Activated naive CD4-positive, alpha-beta T cell treated with anti-CD3 and anti-CD28 coated beads for 36 hours (primary cell): ENCODE results near the gene MGST2. TPM values are rescaled to one million over a fixed set of nuclear protein-coding genes. Genes with fewer than 3 reads are reported as not detected.
"Not testable (repeated sequence)": the region's sequence is repeated elsewhere in the genome, so short reads cannot be mapped to it uniquely, and the experiment has no call there.

Experiments used
- CTCF ChIA-PET: fragments of 350-600 bp; sonication (Branson Sonifier 250); formaldehyde crosslinking; loops from one replicate; lab custom pipeline; 2021; ENCODE audit warnings: antibody characterized with exemption; lab: Charles Lee
- DNase-seq: peaks from one replicate; pipeline ENCODE4 v3.0.0-alpha.2; 2020
- H3K27ac Mint-ChIP-seq: one replicate; pipeline ENCODE4 v1.8.0; 2021; ENCODE audit warnings: mild to moderate bottlenecking, mixed read lengths
- H3K27me3 Mint-ChIP-seq: one replicate; pipeline ENCODE4 v1.8.0; 2021; ENCODE audit warnings: low read depth, mixed read lengths
- H3K36me3 Mint-ChIP-seq: one replicate; pipeline ENCODE4 v1.8.0; 2021; ENCODE audit warnings: low read depth, mixed read lengths
- H3K4me1 Mint-ChIP-seq: one replicate; pipeline ENCODE4 v1.8.0; 2021; ENCODE audit warnings: low read depth, mixed read lengths
- H3K4me3 Mint-ChIP-seq: one replicate; pipeline ENCODE4 v1.8.0; 2021; ENCODE audit warnings: mild to moderate bottlenecking, moderate library complexity, mixed read lengths
- H3K9me3 Mint-ChIP-seq: one replicate; pipeline ENCODE4 v1.8.0; 2021; ENCODE audit warnings: mixed read lengths
- intact Hi-C: fragments of 100-400 bp; cut with micrococcal nuclease; formaldehyde crosslinking; loops from one replicate; pipeline ENCODE4 v1.15.1; 2023
- total RNA-seq, 2 experiments: library from RNA; stranded (reverse); gene quantifications; one replicate each; pipeline ENCODE4 v1.2.3, GENCODE V29; 2021

The MGST2 gene
- total RNA-seq, 2 experiments from 2014 or later = 5.4 to 6.2 TPM

- CTCF ChIA-PET = interaction anchor here (0.6 to 2.2 kb wide), 4 partner anchors 8 to 282 kb away, joined by 3 to 13 read pairs (median 4); no protein-coding TSS in a partner anchor
- not testable (repeated sequence) for H3K36me3 Mint-ChIP-seq
Observed at GRCh38 chr4:139698167-139698925, 32.7 kb downstream of the MGST2 start.

DNA sequence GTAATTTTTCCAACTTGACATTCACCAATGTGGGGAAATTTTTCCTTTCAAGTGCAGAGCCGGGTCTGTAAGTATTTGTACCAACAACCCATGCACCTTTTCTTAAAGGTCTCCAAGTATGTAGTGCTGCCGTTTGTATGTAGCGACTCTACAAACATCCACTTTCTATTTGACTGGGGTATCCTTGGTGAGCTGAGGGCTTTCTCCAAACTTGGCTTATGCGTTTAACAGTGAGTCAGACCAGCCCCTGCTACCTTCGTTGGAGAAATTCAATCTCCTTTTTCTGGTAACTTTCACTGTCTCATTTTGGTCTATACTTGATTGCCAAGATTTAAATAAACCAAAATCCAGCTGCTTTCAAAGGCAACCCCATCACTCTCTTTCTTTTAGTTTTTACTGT is 34.9 kb downstream of the MGST2 start:
- CTCF ChIA-PET = interaction anchor here (0.5 kb wide), 1 partner anchor 153 kb away, joined by 3 read pairs; no protein-coding TSS in a partner anchor

More at GRCh38 chr4:139698167-139698925, 32.7 kb downstream of the MGST2 start:
- intact Hi-C loops, H3K9me3 Mint-ChIP-seq, H3K27me3 Mint-ChIP-seq, DNase-seq, H3K27ac Mint-ChIP-seq, H3K4me3 Mint-ChIP-seq, H3K4me1 Mint-ChIP-seq: not testable (repeated sequence)

GRCh38 chr4:139704915-139705485 is 39.4 kb downstream of the MGST2 start:
- intact Hi-C loops = loop anchor here (1.0 kb wide), 1 partner anchor 48 kb away; no protein-coding TSS in a partner anchor
- DNase-seq = no peak
- Mint-ChIP-seq H3K4me1 (no peaks in the 10 kb centered on the region), H3K27ac (no peak overlapping the region), H3K9me3 (peaks cover 5% of the 10 kb centered on the region), H3K27me3 (peaks cover 3% of the 10 kb centered on the region), H3K4me3 (no peak overlapping the region), H3K36me3 (no peaks in the 10 kb centered on the region)
- CTCF ChIA-PET = interaction anchor here (0.7 to 2.9 kb wide), 12 partner anchors 8 to 1013 kb away, joined by 3 to 20 read pairs (median 4); partner anchors contain the start of gene MGST2

More for the DNA sequence above, 34.9 kb downstream of the MGST2 start:
- intact Hi-C loops = no loop called here
- Mint-ChIP-seq H3K27ac (no peak overlapping the region), H3K4me1 (no peaks in the 10 kb centered on the region), H3K27me3 (peaks cover 5% of the 10 kb centered on the region), H3K4me3 (no peak overlapping the region), H3K9me3 (peaks cover 1% of the 10 kb centered on the region), H3K36me3 (no peaks in the 10 kb centered on the region)
- no peak for DNase-seq

DNA sequence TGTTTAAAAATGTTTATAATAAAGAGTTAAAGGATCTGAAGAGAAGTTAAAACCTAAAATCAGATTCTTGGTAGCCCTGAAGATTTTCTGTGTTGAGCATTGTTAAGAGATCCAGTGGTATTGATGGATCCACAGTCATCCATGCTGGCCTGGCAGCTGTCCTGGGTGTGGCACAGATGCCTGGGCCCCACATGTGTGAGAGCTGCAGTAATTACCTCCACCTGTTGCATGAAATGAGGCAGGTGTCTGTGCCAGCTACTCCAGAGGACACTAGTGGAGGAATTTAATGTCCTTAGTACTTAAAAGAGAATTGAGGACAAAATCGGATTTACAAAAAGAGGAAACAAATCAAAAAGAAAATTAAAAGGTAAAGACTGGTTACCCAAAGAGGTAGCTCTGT is 44.0 kb downstream of the MGST2 start:
- intact Hi-C loops = no loop called here

DNA sequence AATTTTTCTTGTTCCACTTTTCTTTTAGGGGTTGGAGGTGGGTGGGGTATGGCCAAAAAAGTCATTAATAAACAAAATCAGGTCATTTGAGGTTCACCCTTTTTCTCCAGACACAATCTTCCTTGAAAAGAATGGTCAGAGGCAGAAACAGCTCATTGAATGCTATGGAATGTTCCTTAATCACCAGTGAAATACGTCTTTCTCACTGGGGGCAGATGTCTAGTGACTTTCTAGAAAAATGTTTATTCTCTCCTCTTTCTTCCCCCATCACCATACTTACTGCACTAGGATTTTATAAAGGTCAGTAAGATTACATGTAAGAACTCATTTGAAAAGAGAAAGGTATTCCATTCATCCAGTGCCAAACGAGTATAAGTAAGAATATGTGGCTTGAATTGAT is 44.5 kb downstream of the MGST2 start:
- H3K27ac Mint-ChIP-seq = no peak overlapping the region
- CTCF ChIA-PET = interaction anchor here (0.6 to 0.8 kb wide), 2 partner anchors 248 to 927 kb away, joined by 3 read pairs; no protein-coding TSS in a partner anchor

More for the DNA sequence above, 44.0 kb downstream of the MGST2 start:
- no peaks in the 10 kb centered on the region for H3K4me1 Mint-ChIP-seq
- H3K36me3 Mint-ChIP-seq = no peaks in the 10 kb centered on the region
- DNase-seq = no peak
- peaks cover 5% of the 10 kb centered on the region for H3K9me3 Mint-ChIP-seq
- CTCF ChIA-PET = interaction anchor here (0.6 kb wide), 1 partner anchor 927 kb away, joined by 3 read pairs; no protein-coding TSS in a partner anchor
- no peaks in the 10 kb centered on the region for H3K27me3 Mint-ChIP-seq
- no peak overlapping the region for H3K27ac Mint-ChIP-seq
- no peak overlapping the region for H3K4me3 Mint-ChIP-seq

DNA sequence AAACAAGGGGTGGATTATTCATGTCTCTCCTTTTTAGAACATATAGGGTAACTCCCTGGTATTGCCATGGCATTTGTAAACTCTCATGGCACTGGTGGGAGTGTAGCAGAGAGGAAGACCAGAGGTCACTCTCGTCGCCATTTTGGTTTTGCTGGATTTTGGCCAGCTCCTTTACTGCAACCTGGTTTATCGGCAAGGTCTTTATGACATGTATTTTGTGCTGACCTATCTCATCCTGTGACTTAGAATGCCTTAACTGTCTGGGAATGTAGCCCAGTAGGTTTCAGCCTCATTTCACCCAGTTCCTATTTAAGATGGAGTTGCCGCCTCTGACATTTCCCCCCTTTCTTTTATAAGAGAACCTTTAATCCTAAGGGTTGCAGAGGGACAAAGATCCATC is 45.8 kb downstream of the MGST2 start:
- Mint-ChIP-seq H3K27me3 (no peaks in the 10 kb centered on the region), H3K27ac (no peak overlapping the region), H3K9me3 (peaks cover 5% of the 10 kb centered on the region), H3K4me3 (no peak overlapping the region), H3K36me3 (no peaks in the 10 kb centered on the region), H3K4me1 (no peaks in the 10 kb centered on the region)
- intact Hi-C loops = no loop called here
- CTCF ChIA-PET = interaction anchor here (1.4 kb wide), 1 partner anchor 61 kb away, joined by 3 read pairs; no protein-coding TSS in a partner anchor
- DNase-seq = no peak

More for the DNA sequence above, 44.5 kb downstream of the MGST2 start:
- intact Hi-C loops = no loop called here
- no peaks in the 10 kb centered on the region for H3K27me3 Mint-ChIP-seq
- peaks cover 5% of the 10 kb centered on the region for H3K9me3 Mint-ChIP-seq
- H3K4me3 Mint-ChIP-seq = no peak overlapping the region
- H3K36me3 Mint-ChIP-seq = no peaks in the 10 kb centered on the region
- no peaks in the 10 kb centered on the region for H3K4me1 Mint-ChIP-seq
- DNase-seq = no peak

DNA sequence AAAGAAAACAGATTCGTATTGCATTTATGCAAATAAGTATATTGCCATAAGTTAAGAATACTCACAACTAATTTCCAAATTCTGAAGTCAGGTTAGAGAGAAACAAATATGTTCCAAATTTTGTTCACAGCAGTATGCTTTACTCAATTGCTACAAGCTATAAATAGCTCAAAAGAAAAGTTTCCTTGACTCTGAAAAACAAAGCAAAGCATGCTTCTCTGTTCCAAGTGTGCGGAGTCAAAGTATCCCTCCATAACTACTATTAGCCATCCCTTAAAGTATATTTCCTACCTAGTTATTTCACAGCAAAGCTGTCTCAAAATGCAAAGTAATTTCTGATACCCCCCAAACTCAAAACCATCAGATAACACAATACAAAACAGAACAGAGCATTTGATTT is 47.3 kb downstream of the MGST2 start:
- no peaks in the 10 kb centered on the region for H3K36me3 Mint-ChIP-seq
- H3K4me3 Mint-ChIP-seq = no peak overlapping the region
- DNase-seq = no peak
- H3K4me1 Mint-ChIP-seq = no peaks in the 10 kb centered on the region
- no peaks in the 10 kb centered on the region for H3K27me3 Mint-ChIP-seq
- CTCF ChIA-PET = interaction anchor here (0.6 to 1.4 kb wide), 2 partner anchors 62 to 226 kb away, joined by 3 read pairs; no protein-coding TSS in a partner anchor
- no peak overlapping the region for H3K27ac Mint-ChIP-seq
- H3K9me3 Mint-ChIP-seq = peaks cover 4% of the 10 kb centered on the region
- intact Hi-C loops = no loop called here

DNA sequence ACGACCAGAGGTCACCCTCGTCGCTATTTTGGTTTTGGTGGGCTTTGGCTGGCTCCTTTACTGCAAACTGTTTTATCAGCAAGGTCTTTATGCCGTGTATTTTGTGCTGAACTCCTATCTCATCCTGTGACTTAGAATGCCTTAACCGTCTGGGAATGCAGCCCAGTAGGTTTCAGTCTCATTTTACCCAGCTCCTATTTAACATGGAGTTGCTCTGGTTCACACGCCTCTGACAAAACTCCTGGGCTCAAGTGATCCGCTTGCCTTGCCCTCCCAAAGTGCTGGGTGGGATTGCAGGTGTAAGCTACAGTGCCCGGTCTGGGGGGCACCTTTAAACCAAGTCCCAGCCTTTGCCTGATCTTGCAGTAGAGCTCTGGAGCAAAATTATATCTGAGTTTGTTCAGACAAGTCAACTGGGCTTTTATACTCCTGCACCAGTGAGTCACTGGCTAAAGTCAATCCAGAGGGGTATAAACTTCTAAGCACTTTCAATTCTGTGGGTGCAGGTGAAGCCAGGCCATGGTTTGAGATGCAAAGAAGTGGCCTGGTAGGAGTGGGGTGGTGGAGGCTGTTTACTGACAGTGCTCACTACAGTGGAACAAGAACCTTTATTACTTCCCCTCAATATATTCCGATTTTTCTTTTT is 50.2 kb downstream of the MGST2 start:
- Mint-ChIP-seq H3K36me3 (no peaks in the 10 kb centered on the region), H3K4me3 (no peak overlapping the region), H3K4me1 (no peaks in the 10 kb centered on the region), H3K9me3 (no peaks in the 10 kb centered on the region), H3K27me3 (no peaks in the 10 kb centered on the region), H3K27ac (no peak overlapping the region)
- intact Hi-C loops = no loop called here
- CTCF ChIA-PET = no interaction called here
- no peak for DNase-seq

GRCh38 chr4:139718358-139718757 is 52.7 kb downstream of the MGST2 start:
- CTCF ChIA-PET = no interaction called here
- intact Hi-C loops = no loop called here
- no peak for DNase-seq
- no peaks in the 10 kb centered on the region for H3K9me3 Mint-ChIP-seq
- H3K4me3 Mint-ChIP-seq = no peak overlapping the region
- no peak overlapping the region for H3K27ac Mint-ChIP-seq
- no peaks in the 10 kb centered on the region for H3K4me1 Mint-ChIP-seq
- no peaks in the 10 kb centered on the region for H3K36me3 Mint-ChIP-seq
- H3K27me3 Mint-ChIP-seq = no peaks in the 10 kb centered on the region

GRCh38 chr4:139718833-139719232 is 53.2 kb downstream of the MGST2 start:
- Mint-ChIP-seq H3K27ac (no peak overlapping the region), H3K4me1 (no peaks in the 10 kb centered on the region), H3K36me3 (no peaks in the 10 kb centered on the region), H3K27me3 (no peaks in the 10 kb centered on the region), H3K4me3 (no peak overlapping the region), H3K9me3 (no peaks in the 10 kb centered on the region)
- DNase-seq = no peak
- CTCF ChIA-PET = interaction anchor here (1.2 kb wide), 1 partner anchor 13 kb away, joined by 3 read pairs; no protein-coding TSS in a partner anchor
- intact Hi-C loops = no loop called here

DNA sequence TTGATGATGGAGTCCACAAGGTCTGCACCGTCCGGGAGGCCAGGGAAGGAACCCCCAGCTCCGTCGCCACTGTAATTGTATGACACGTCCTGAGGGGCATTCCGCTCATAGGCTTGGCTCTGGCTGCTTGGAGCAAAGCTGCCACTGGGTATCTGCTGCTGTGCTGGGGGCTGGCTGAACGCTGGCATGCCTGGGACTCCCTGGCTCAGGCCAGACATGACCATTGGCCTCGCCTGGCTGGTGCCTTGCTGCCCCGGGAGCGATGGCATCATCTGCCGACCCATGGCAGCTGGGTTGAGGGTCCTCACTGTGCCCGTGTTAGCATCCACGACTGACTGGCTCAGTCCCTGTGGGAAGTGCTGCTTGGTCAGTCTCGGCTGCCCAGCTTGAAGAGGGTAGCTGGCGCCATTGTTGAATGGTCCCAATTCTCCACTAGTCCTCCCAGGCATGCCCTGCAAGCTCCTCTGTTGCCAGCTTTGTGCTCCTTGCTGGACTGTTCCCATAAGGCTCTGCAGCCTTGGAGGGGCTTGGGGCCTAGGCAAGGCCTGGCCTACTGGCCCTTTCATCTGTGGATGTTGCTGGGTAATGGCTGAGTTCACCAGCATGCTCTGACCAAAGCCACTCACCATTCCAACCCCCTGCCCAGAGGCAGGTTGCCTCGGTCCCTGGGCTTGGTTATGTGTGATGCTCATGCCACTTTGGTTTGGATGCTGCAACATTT is 53.9 kb downstream of the MGST2 start:
- Mint-ChIP-seq H3K27ac (no peak overlapping the region), H3K27me3 (no peaks in the 10 kb centered on the region), H3K36me3 (no peaks in the 10 kb centered on the region), H3K4me1 (no peaks in the 10 kb centered on the region), H3K4me3 (no peak overlapping the region), H3K9me3 (no peaks in the 10 kb centered on the region)
- no peak for DNase-seq
- intact Hi-C loops = no loop called here
- CTCF ChIA-PET = interaction anchor here (1.2 kb wide), 1 partner anchor 14 kb away, joined by 3 read pairs; no protein-coding TSS in a partner anchor
